Thyroid gland (tissue), 4 donors: ENCODE results near the gene ARTN.

ENCODE experiments used
- POLR2A ChIP-seq, 2 donors: fragments of 450-650 bp; IDR thresholded peaks; one replicate each; pipeline ENCODE4 v1.6.1; 2017; ENCODE audit warnings: antibody characterized with exemption in 2 of 2, mild to moderate bottlenecking in 2 of 2, moderate library complexity in 1 of 2
- TF ChIP-seq, protein P1 (sequence below), 6 experiments: fragments of 200-600 bp in 3 of 6; fragments of 450-650 bp in 3 of 6; sonication (generic) in 3 of 6; IDR thresholded peaks; one replicate each; pipeline ENCODE4 v1.5.1; 2016 to 2019; ENCODE audit warnings: antibody characterized with exemption in 6 of 6, mild to moderate bottlenecking in 2 of 6, inconsistent platforms in 1 of 6, moderate library complexity in 1 of 6

DNA sequence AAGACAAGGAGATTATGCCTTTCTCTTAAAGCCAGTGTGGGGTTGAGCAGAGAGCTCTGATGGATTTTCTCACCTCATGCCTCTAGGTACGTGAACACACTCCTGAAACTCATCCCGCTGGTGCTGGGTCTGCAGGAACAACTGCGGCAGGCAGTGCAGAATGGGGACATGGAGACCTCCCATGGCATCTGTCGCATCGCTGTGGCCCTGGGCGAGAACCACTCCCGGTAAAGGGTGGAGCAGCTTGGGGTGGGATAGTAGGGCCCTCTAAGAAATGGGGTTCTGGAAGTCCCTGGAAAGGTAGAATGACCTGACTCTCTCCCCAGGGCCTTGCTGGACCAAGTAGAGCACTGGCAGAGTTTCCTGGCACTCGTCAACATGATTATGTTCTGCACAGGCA is 22.6 kb downstream of the ARTN start:
- no peak for TF ChIP-seq POLR2A (IDR thresholded peaks at IDR 0.05)
- TF ChIP-seq, protein P1, sequence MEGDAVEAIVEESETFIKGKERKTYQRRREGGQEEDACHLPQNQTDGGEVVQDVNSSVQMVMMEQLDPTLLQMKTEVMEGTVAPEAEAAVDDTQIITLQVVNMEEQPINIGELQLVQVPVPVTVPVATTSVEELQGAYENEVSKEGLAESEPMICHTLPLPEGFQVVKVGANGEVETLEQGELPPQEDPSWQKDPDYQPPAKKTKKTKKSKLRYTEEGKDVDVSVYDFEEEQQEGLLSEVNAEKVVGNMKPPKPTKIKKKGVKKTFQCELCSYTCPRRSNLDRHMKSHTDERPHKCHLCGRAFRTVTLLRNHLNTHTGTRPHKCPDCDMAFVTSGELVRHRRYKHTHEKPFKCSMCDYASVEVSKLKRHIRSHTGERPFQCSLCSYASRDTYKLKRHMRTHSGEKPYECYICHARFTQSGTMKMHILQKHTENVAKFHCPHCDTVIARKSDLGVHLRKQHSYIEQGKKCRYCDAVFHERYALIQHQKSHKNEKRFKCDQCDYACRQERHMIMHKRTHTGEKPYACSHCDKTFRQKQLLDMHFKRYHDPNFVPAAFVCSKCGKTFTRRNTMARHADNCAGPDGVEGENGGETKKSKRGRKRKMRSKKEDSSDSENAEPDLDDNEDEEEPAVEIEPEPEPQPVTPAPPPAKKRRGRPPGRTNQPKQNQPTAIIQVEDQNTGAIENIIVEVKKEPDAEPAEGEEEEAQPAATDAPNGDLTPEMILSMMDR (IDR thresholded peaks at IDR 0.05), result no peak
